Endothelial cell of umbilical vein (primary cell): ENCODE data around the gene ARID1B. TPM values are rescaled to one million over a fixed set of nuclear protein-coding genes. Genes with fewer than 3 reads are reported as not detected.

ENCODE experiments used
- BruUV-seq: library from RNA; stranded (reverse); fragments of 400-500 nt; replicated peaks from 2 replicates; lab custom pipeline; 2021; lab: Mats Ljungman, UMichigan
- CTCF ChIA-PET: fragments of 300-600, 350-600 bp; sonication (Branson Sonifier 250); formaldehyde crosslinking; loops from one replicate; lab custom pipeline; 2021; ENCODE audit warnings: antibody characterized with exemption, inconsistent platforms; lab: Charles Lee
- POLR2A ChIA-PET: fragments of 300-600, 350-600 bp; sonication (Branson Sonifier 250); formaldehyde crosslinking; loops from one replicate; lab custom pipeline; 2021; ENCODE audit warnings: antibody characterized with exemption, inconsistent platforms; lab: Charles Lee
- DNase-seq: peaks from one replicate; pipeline ENCODE4 v3.0.0-alpha.2; 2011; ENCODE audit warnings: low read depth, low spot score
- FAIRE-seq: peaks from 2 replicates; lab custom pipeline; 2011; peaks lifted over from hg19 to GRCh38; lab: Jason Lieb, UNC
- H2AFZ ChIP-seq: 2 replicates; pipeline ENCODE4 v1.6.0; 2012; ENCODE audit warnings: low read depth, low read length, control low read depth, inconsistent platforms
- H3K27ac ChIP-seq: 2 replicates; pipeline ENCODE4 v1.5.1; 2011; ENCODE audit warnings: low read depth, mild to moderate bottlenecking, control low read depth, low read length, moderate library complexity; ENCODE audit not compliant: insufficient read depth
- H3K27me3 ChIP-seq, 2 experiments: 2 replicates each; pipeline versions ENCODE4 v1.6.0 to v1.6.1; 2011; ENCODE audit warnings: low read length in 2 of 2, mixed read lengths in 1 of 2; ENCODE audit not compliant: control insufficient read depth in 2 of 2, insufficient read depth in 2 of 2
- H3K36me3 ChIP-seq, 2 experiments: 2 replicates in 1 of 2; 3 replicates in 1 of 2; pipeline ENCODE4 v1.5.1; 2011; ENCODE audit warnings: low read length in 2 of 2, mild to moderate bottlenecking in 1 of 2, moderate library complexity in 1 of 2; ENCODE audit not compliant: control insufficient read depth in 2 of 2, insufficient read depth in 2 of 2; ENCODE audit errors: extremely low read depth in 1 of 2
- H3K4me1 ChIP-seq: 3 replicates; pipeline ENCODE4 v1.5.1; 2011; ENCODE audit warnings: mild to moderate bottlenecking, low read length; ENCODE audit not compliant: control insufficient read depth, insufficient read depth; ENCODE audit errors: extremely low read depth
- H3K4me2 ChIP-seq: 2 replicates; pipeline ENCODE4 v1.6.1; 2011; ENCODE audit warnings: low read length, control low read depth, mixed read lengths; ENCODE audit not compliant: insufficient read depth
- H3K4me3 ChIP-seq, 3 experiments: fragments of 200-600 bp in 1 of 3; sonication (generic), shearing (Covaris generic) in 1 of 3; replicated peaks in 1 of 3; 2 replicates each; pipeline ENCODE4 v1.5.1; 2011 to 2016; ENCODE audit warnings: control low read depth in 3 of 3, low read length in 3 of 3, mild to moderate bottlenecking in 2 of 3, inconsistent platforms in 1 of 3, low read depth in 1 of 3, moderate library complexity in 1 of 3; ENCODE audit not compliant: insufficient read depth in 1 of 3
- H3K79me2 ChIP-seq: 2 replicates; pipeline ENCODE4 v1.6.0; 2012; ENCODE audit warnings: low read length, inconsistent platforms; ENCODE audit not compliant: control insufficient read depth, insufficient read depth
- H3K9ac ChIP-seq: replicated peaks from 2 replicates; pipeline ENCODE3; 2011; ENCODE audit warnings: low read length, control low read depth; ENCODE audit not compliant: insufficient read depth; ENCODE audit errors: extremely low read depth
- H3K9me1 ChIP-seq: replicated peaks from 3 replicates; pipeline ENCODE4 v1.6.0; 2011; ENCODE audit warnings: mild to moderate bottlenecking, low read length; ENCODE audit not compliant: control insufficient read depth, insufficient read depth; ENCODE audit errors: extremely low read depth
- H3K9me3 ChIP-seq: replicated peaks from 2 replicates; pipeline ENCODE4 v1.5.1; 2012; ENCODE audit warnings: low read length, inconsistent platforms; ENCODE audit not compliant: control insufficient read depth, insufficient read depth
- H4K20me1 ChIP-seq: replicated peaks from 2 replicates; pipeline ENCODE3; 2011; ENCODE audit warnings: mild to moderate bottlenecking, low read length; ENCODE audit not compliant: control insufficient read depth, insufficient read depth; ENCODE audit errors: extremely low read depth
- EZH2 ChIP-seq: IDR thresholded peaks from 2 replicates; pipeline ENCODE4 v1.6.1; 2012; ENCODE audit warnings: borderline replicate concordance, low read depth, mild to moderate bottlenecking, moderate library complexity, low read length, inconsistent platforms; ENCODE audit not compliant: severe bottlenecking
- FOS ChIP-seq: IDR thresholded peaks from 2 replicates; pipeline ENCODE4 v1.6.1; 2011; ENCODE audit warnings: mild to moderate bottlenecking, low read length, moderate library complexity, borderline replicate concordance; ENCODE audit not compliant: insufficient read depth
- GATA2 ChIP-seq: IDR thresholded peaks from 2 replicates; pipeline ENCODE4 v1.7.0; 2011; ENCODE audit warnings: low read depth, mild to moderate bottlenecking, moderate library complexity, mixed read lengths, low read length; ENCODE audit not compliant: insufficient read length, insufficient read depth
- JUN ChIP-seq: IDR thresholded peaks from 2 replicates; pipeline ENCODE4 v1.6.1; 2011; ENCODE audit warnings: borderline replicate concordance, low read depth; ENCODE audit not compliant: insufficient read length, insufficient read depth
- MYC ChIP-seq: IDR thresholded peaks from one replicate; pipeline ENCODE4 v1.6.1; 2011; ENCODE audit warnings: mild to moderate bottlenecking, low read depth, low read length
- POLR2A ChIP-seq: IDR thresholded peaks from 2 replicates; pipeline ENCODE4 v1.6.1; 2012; ENCODE audit warnings: low read depth, mild to moderate bottlenecking, control low read depth, low read length
- POLR2AphosphoS5 ChIP-seq: IDR thresholded peaks from 2 replicates; pipeline ENCODE4 v1.6.1; 2012; ENCODE audit warnings: low read depth, mild to moderate bottlenecking, control low read depth, low read length, moderate library complexity; ENCODE audit not compliant: insufficient read depth
- dilution Hi-C: fragments of 300-500 bp; cut with MboI; formaldehyde crosslinking; loops from one replicate; pipeline ENCODE4 v1.15.0; 2019; ENCODE audit warnings: low sequenced_read_pairs; ENCODE audit not compliant: extremely low pct_ligation_motif_present
- intact Hi-C: fragments of 100-400 bp; cut with micrococcal nuclease; formaldehyde crosslinking; loops from one replicate; pipeline ENCODE4 v1.10.0; 2022
- polyA plus RNA-seq, 4 experiments: library from polyadenylated mRNA; depleted of rRNA in 3 of 4; stranded (reverse) in 3 of 4; unstranded in 1 of 4; fragments of >200 nt; gene quantifications; 2 replicates each; pipeline versions ENCODE4 v1.2.1 to v1.2.3, GENCODE V29; 2011 to 2012; ENCODE audit warnings: missing spikeins in 1 of 4
- total RNA-seq: library from RNA; stranded (reverse); gene quantifications from 2 replicates; pipeline ENCODE4 v1.2.3, GENCODE V29; 2021
- TF ChIP-seq, protein P1 (sequence below): IDR thresholded peaks from 2 replicates; pipeline ENCODE4 v1.6.1; 2011; ENCODE audit not compliant: insufficient read depth, insufficient read length
- TF ChIP-seq, protein P2 (sequence below), 2 donors: IDR thresholded peaks; 1 replicate in 1 of 2; 2 replicates in 1 of 2; pipeline ENCODE4 v1.5.1; 2011; ENCODE audit warnings: low read length in 2 of 2, mild to moderate bottlenecking in 2 of 2, moderate library complexity in 2 of 2, control low read depth in 1 of 2, inconsistent platforms in 1 of 2, low read depth in 1 of 2; ENCODE audit not compliant: insufficient read depth in 1 of 2; ENCODE audit errors: extremely low read depth in 1 of 2

Gene ARID1B
- total and polyA plus RNA-seq, 2 donors (not counting 3 experiments of a cell fraction or from before 2014, with no cell fraction given): 21.8 to 89.5 TPM

DNA sequence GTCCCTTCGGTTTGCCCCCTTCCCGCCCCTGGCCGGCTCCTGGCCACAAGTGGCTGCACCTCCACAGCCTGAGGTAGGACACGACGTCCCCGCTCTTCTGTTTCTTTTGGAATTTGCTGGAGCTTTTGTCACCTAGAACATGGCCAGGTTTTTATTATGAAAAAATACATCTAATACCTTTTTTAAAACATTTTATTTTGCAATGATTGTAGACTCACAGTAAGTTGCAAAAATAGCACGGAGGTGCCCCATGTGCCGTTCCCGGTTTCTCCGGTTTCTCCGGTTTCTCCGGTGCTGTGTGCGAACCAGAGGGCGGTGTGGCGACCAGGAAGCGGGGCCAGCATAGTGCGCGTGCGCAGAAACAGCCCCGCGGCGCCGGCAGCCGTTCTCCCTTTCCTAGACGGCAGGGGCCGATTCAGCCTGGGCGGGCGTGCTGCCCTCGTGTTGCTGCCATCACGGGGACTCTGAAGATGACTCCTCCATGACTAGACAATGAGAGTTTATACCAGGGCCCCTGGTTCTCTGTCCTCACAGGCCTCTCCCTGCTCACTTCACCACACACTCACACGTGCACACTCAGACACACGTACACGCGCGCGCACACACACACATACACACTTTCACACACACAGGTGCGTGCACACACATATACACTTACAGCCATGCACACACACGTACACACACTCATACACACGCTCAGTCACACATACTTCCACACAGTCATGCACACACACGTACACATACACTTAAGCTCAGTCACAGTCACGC, 444.1 kb downstream of the ARID1B start:
- H3K9me3 ChIP-seq: no peaks in the 10 kb centered on the region
- no peaks in the 10 kb centered on the region for H3K9me1 ChIP-seq
- H3K4me2 ChIP-seq: peak overlapping the region; percentile 68
- peaks cover 14% of the 10 kb centered on the region for H3K4me1 ChIP-seq
- no peaks in the 10 kb centered on the region for H3K36me3 ChIP-seq
- DNase-seq (peak; percentile 77), FAIRE-seq (peak; percentile 90)
- ChIA-PET CTCF (interaction anchor here (0.7 to 3.5 kb wide), 2 partner anchors 15 to 54 kb away, joined by 3 to 16 read pairs; no protein-coding TSS in a partner anchor), POLR2A (no interaction called here)
- H3K9ac ChIP-seq: peak overlapping the region; percentile 37
- no TSS peak for BruUV-seq
- H3K27me3 ChIP-seq: no peaks in the 10 kb centered on the region
- no peaks in the 10 kb centered on the region for H4K20me1 ChIP-seq
- H3K4me3 ChIP-seq: peak overlapping the region; percentile 1 to 34 (median 18)
- TF ChIP-seq EZH2 (no peak), POLR2A (peak; percentile 66), FOS (no peak), POLR2AphosphoS5 (peak; percentile 47), GATA2 (no peak), MYC (no peak), JUN (no peak)
- TF ChIP-seq, protein P1, sequence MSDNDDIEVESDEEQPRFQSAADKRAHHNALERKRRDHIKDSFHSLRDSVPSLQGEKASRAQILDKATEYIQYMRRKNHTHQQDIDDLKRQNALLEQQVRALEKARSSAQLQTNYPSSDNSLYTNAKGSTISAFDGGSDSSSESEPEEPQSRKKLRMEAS: peak; percentile 10
- TF ChIP-seq, protein P2, sequence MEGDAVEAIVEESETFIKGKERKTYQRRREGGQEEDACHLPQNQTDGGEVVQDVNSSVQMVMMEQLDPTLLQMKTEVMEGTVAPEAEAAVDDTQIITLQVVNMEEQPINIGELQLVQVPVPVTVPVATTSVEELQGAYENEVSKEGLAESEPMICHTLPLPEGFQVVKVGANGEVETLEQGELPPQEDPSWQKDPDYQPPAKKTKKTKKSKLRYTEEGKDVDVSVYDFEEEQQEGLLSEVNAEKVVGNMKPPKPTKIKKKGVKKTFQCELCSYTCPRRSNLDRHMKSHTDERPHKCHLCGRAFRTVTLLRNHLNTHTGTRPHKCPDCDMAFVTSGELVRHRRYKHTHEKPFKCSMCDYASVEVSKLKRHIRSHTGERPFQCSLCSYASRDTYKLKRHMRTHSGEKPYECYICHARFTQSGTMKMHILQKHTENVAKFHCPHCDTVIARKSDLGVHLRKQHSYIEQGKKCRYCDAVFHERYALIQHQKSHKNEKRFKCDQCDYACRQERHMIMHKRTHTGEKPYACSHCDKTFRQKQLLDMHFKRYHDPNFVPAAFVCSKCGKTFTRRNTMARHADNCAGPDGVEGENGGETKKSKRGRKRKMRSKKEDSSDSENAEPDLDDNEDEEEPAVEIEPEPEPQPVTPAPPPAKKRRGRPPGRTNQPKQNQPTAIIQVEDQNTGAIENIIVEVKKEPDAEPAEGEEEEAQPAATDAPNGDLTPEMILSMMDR (IDR thresholded peaks at IDR 0.05; ENCODE audit: extremely low read depth in 1 of 2, insufficient read depth in 1 of 2, low read depth in 1 of 2, low read length in 2 of 2): peak in 1 of 2 donors; percentile 26
- intact Hi-C loops: no loop called here
- dilution Hi-C loops: no loop called here
- H3K27ac ChIP-seq: no peak overlapping the region
- no peaks in the 10 kb centered on the region for H3K79me2 ChIP-seq
- peak overlapping the region; percentile 60 for H2AFZ ChIP-seq
